ENCODE results near the gene GCC2. TPM values are rescaled to one million over a fixed set of nuclear protein-coding genes. Genes with fewer than 3 reads are reported as not detected.
A peak's percentile ranks its signal among the peaks of the same experiment; 100 is the strongest.

Gene GCC2
- total RNA-seq, 4 donors from 2014 or later = 20.8 to 33.6 (median 23.0) TPM

DNA sequence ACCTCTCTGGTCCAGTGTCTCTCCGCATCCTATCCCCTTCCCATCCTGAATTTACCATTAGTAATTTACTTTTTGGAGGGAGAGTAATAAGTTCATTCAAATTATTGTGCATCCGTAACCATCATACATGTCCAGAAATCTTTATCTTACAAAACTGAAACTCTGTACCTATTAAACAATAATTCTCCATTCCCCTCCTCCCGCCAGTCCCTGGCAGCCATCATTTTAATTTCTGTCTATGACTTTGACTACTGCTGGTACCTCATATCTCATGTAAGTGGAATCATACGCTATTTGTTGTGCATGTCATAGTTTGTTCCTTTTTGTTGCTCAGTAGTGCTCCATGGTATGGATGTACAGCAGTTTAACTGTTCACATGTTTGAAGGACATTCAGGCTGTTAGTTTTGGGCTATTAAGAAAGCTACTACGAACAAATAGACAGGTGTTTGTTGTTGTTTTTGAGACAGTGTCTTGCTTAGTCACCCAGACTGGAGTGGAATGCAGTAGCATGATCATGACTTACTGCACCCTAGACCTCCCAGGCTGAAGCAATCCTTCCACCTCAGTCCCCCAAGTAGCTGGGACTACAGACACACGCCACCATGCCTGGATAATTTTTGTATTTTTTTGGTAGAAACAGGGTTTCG, 87.3 kb downstream of the GCC2 start:
- peak overlapping the region in 3 of 4 donors; percentile 64 to 87 (median 78) for H3K4me3 ChIP-seq

DNA sequence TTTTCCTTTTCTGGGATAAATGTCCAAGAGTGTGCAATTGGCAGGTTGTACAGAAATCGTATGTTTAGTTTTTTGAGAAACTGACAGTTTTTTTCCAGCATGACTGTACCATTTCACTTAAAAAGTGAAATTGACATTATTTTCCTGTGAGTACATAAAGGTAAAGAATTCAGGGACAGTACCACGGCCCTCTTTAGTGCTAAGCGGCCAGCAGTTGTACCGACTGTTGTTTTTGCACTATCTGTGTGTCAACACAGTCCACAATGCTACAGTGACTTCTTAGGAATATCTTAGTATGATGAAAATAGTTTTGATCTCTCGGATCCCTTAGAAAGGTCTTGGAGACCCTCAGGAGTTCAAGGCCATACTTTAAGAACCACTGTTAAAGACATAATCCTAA, 87.9 kb downstream of the GCC2 start:
- no peak overlapping the region for H3K27ac ChIP-seq (replicated peaks in 1 of 4)
- intact Hi-C loops (cut with DNase I) = no loop called here
- TF ChIP-seq, protein P1, sequence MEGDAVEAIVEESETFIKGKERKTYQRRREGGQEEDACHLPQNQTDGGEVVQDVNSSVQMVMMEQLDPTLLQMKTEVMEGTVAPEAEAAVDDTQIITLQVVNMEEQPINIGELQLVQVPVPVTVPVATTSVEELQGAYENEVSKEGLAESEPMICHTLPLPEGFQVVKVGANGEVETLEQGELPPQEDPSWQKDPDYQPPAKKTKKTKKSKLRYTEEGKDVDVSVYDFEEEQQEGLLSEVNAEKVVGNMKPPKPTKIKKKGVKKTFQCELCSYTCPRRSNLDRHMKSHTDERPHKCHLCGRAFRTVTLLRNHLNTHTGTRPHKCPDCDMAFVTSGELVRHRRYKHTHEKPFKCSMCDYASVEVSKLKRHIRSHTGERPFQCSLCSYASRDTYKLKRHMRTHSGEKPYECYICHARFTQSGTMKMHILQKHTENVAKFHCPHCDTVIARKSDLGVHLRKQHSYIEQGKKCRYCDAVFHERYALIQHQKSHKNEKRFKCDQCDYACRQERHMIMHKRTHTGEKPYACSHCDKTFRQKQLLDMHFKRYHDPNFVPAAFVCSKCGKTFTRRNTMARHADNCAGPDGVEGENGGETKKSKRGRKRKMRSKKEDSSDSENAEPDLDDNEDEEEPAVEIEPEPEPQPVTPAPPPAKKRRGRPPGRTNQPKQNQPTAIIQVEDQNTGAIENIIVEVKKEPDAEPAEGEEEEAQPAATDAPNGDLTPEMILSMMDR (IDR thresholded peaks at IDR 0.05) = no peak
- no peak for TF ChIP-seq EP300 (IDR thresholded peaks at IDR 0.05)
- no peak for TF ChIP-seq POLR2A (IDR thresholded peaks at IDR 0.05; ENCODE audit: low read depth)
- TF ChIP-seq POLR2AphosphoS5 (IDR thresholded peaks at IDR 0.05) = no peak

More for the DNA sequence above, 87.3 kb downstream of the GCC2 start:
- WGBS = 83% methylated on average over 7 of the region's 7 CpGs
- TF ChIP-seq POLR2AphosphoS5 (IDR thresholded peaks at IDR 0.05) = no peak
- TF ChIP-seq POLR2A (IDR thresholded peaks at IDR 0.05; ENCODE audit: low read depth) = no peak
- no peak for TF ChIP-seq EP300 (IDR thresholded peaks at IDR 0.05)
- Histone ChIP-seq H3K27me3 (no peaks in the 10 kb centered on the region), H3K4me1 (peaks cover 13 to 52% (median 46%) of the 10 kb centered on the region in 4 donors), H3K9me3 (no peaks in the 10 kb centered on the region), H3K27ac (replicated peaks in 1 of 4) (no peak overlapping the region), H3K36me3 (no peaks in the 10 kb centered on the region)
- intact Hi-C loops (cut with DNase I) = no loop called here
- DNase-seq (ENCODE audit: extremely low spot score) = no peak

DNA sequence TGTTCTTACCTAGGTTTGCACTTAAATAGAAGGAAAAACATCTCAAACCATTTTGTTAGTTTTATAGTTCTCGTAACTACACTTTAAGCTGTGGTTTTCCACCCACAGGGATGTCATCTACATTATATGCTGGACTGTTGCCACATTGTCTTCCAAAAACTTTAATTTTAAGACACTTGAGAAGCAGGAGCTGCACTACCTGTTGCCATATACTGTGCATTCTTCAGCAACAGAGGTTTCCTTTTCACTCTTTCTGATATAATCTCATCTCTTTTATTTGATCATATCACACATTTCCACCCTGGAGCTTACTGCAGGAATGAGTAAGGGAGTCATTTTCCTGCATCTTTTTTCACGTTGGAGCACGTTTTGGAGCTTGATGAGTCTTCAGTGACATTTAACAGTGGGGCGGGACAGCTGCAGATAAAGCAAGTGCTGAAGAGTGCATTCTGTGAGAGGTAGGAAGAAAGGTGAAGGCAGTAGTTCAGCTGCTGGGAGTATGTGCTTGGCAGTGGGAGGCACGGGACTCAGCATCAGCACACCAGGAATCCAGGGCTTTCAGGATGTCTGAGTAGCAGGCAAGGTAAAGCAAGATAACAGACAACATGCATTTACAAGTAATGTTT, 89.1 kb downstream of the GCC2 start:
- TF ChIP-seq EP300 (IDR thresholded peaks at IDR 0.05) (no peak), POLR2AphosphoS5 (IDR thresholded peaks at IDR 0.05) (no peak), POLR2A (IDR thresholded peaks at IDR 0.05; ENCODE audit: low read depth) (no peak)
- TF ChIP-seq, protein P1 (IDR thresholded peaks at IDR 0.05) = no peak
- no peaks in the 10 kb centered on the region for H3K36me3 ChIP-seq
- H3K27ac ChIP-seq (replicated peaks in 1 of 4) = no peak overlapping the region
- H3K4me3 ChIP-seq = no peak overlapping the region
- peaks cover 19 to 67% (median 58%) of the 10 kb centered on the region in 4 donors for H3K4me1 ChIP-seq
- no peaks in the 10 kb centered on the region for H3K9me3 ChIP-seq
- 61% methylated on average over 5 of the region's 5 CpGs for WGBS
- intact Hi-C loops (cut with DNase I) = no loop called here
- DNase-seq (ENCODE audit: extremely low spot score) = no peak
- H3K27me3 ChIP-seq = no peaks in the 10 kb centered on the region

More for the DNA sequence above, 87.9 kb downstream of the GCC2 start:
- peaks cover 18 to 58% (median 53%) of the 10 kb centered on the region in 4 donors for H3K4me1 ChIP-seq
- H3K9me3 ChIP-seq = no peaks in the 10 kb centered on the region
- 85% methylated on average over 5 of the region's 5 CpGs for WGBS
- H3K36me3 ChIP-seq = no peaks in the 10 kb centered on the region
- DNase-seq (ENCODE audit: extremely low spot score) = no peak
- no peak overlapping the region for H3K4me3 ChIP-seq
- H3K27me3 ChIP-seq = no peaks in the 10 kb centered on the region

DNA sequence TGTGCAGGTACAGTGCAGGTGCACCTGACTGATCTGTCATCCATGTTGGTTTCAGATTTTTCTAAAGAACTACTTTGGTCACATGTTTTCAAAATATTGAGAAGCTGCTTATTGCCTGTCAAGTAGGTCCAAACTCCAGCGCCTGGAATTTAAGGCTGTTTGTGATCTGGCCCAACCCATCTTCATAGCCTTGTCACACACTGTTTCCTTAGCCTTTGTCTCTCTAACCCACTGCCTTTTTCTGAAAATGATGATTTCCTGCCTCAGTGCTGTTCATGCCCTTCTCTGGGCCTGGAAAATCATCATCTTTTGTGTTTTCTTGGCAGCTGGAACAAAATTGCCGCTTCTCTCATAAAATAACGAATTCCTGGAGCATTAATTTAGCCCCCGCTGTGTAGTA, 92.4 kb downstream of the GCC2 start:
- Histone ChIP-seq H3K27ac (replicated peaks in 1 of 4) (peak overlapping the region in 1 of 4 donors; percentile 3), H3K27me3 (no peaks in the 10 kb centered on the region), H3K9me3 (no peaks in the 10 kb centered on the region), H3K4me3 (no peak overlapping the region), H3K4me1 (peaks cover 7 to 48% (median 41%) of the 10 kb centered on the region in 4 donors), H3K36me3 (no peaks in the 10 kb centered on the region)
- TF ChIP-seq POLR2A (IDR thresholded peaks at IDR 0.05; ENCODE audit: low read depth) (no peak), EP300 (IDR thresholded peaks at IDR 0.05) (no peak)
- TF ChIP-seq, protein P1 (IDR thresholded peaks at IDR 0.05) = no peak
- intact Hi-C loops (cut with DNase I) = no loop called here
- 75% methylated on average over 4 of the region's 4 CpGs for WGBS
- DNase-seq (ENCODE audit: extremely low spot score) = no peak

DNA sequence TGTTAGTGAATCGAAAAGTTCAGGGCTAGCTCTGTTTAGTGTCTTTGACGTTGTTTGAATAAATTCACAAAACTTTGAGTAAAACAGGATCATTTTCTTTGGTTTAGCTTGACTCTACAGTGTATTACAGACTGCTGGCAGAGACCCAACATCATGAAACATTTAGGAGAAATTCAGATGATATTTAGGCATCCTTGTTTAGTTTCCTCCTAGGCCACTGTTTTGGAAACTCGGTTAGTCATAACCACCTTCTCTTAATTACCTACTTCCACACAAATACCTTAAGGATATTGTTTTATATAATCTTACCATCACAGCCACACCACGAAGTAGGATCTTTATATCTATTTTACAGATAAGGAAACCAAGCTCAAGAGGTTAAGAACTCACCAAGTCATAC, 93.1 kb downstream of the GCC2 start:
- Histone ChIP-seq H3K4me3 (no peak overlapping the region), H3K9me3 (no peaks in the 10 kb centered on the region), H3K27ac (replicated peaks in 1 of 4) (peak overlapping the region in 2 of 4 donors; percentile 3 to 23), H3K36me3 (no peaks in the 10 kb centered on the region), H3K4me1 (peaks cover 7 to 44% (median 36%) of the 10 kb centered on the region in 4 donors), H3K27me3 (no peaks in the 10 kb centered on the region)
- 43% methylated on average over 4 of the region's 4 CpGs for WGBS
- TF ChIP-seq, protein P1 (IDR thresholded peaks at IDR 0.05) = no peak
- TF ChIP-seq POLR2A (IDR thresholded peaks at IDR 0.05; ENCODE audit: low read depth) (no peak), POLR2AphosphoS5 (IDR thresholded peaks at IDR 0.05) (no peak), EP300 (IDR thresholded peaks at IDR 0.05) (no peak)
- intact Hi-C loops (cut with DNase I) = no loop called here
- DNase-seq (ENCODE audit: extremely low spot score) = no peak
